Stimulated activated naive CD4-positive, alpha-beta T cell treated with Interleukin-2 at 50 U/mL for 16 hours (primary cell): Measurements from ENCODE around the gene CDK6.
A peak's percentile ranks its signal among the peaks of the same experiment; 100 is the strongest.

ENCODE experiments used
- DNase-seq: peaks from one replicate; lab custom pipeline; 2025; lab: John Stamatoyannopoulos, UW

CDK6 gene

GRCh38 chr7:92826258-92826938 is 10.0 kb downstream of the CDK6 start:
- DNase-seq: no peak

DNA sequence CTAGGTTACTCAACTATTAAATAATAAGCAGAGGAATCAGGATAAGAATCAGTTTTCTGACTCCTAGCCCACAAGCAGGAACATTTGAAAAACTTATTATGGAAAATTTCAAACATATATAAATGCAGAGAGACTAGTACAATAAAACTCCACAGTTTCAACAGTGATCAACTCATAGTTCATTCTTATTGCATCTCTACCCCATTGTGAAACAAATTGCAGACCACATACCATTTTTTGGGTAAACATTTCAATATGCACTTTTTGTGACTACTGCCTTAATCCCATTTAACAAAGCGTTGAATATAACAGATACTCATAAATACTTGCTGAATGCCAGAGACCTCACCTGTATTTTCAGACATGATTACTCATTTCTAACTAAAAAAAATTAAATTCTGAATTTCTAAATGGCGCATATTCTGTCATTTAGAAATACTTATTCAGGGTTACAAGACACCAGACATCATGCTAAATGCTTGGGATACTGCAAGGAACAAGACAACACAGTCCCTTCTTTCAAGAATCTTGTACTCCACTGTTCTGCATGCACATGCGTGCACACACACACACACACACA is 11.4 kb downstream of the CDK6 start:
- no peak for DNase-seq

DNA sequence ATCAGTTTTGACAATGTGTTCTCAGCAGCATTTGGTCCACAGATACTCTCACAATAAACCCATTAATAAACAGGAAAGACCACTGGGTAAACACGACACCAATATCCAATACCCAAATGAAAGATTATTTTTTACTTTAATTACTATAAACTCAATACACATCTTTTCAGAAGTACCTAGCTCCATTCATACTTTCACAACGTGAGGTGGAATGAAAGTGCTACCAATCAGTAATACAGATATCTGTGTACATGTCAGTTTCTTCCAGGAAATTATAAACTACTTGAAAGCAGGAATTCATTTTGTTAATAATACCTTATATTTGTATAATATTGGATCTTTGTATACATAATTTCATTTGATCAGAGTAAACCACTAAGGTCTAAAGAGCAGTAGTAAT is 11.9 kb downstream of the CDK6 start:
- no peak for DNase-seq

- no peak for DNase-seq
These were observed 13.3 kb downstream of the CDK6 start for GRCh38 chr7:92823042-92823441.

DNA sequence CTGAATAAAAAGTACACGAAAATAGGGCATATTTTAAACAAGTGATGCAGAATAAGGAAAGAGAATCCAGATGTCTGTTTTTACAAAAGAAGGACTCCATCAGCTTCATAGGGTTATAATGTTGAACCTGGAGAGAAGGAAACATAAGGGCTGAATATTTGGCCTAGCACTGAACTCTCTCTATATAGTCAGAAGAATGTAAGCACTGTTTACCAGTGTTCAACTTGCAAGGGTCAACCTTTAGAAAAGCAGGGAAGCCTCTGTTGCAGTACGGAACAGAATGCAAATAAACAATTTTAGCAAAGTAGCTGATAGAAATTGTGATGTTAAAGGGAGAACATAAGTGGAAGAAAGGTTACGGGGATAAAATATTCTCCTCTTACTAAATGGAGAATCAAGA is 16.2 kb downstream of the CDK6 start:
- DNase-seq: no peak

GRCh38 chr7:92817398-92817797 is 19.0 kb downstream of the CDK6 start:
- DNase-seq: no peak

DNA sequence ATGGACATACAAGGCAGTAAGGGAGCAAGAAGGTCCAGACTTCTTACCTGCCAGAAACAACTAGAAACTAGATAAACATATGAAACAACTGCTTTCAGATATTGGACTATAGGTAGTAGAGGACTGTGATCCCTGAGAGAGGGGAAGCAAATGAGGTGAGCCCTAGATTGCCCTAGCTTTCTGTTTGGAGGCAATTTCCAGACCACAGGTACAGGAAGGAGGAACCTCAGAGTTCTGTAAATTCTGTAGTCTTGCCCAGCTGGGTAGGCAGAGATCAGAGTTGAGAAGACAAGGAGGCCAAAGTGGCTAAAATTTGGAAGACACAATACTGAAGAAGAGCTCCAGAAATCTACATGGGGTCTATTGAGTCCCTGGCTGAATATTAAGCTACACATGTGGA is 21.0 kb downstream of the CDK6 start:
- no peak for DNase-seq

DNA sequence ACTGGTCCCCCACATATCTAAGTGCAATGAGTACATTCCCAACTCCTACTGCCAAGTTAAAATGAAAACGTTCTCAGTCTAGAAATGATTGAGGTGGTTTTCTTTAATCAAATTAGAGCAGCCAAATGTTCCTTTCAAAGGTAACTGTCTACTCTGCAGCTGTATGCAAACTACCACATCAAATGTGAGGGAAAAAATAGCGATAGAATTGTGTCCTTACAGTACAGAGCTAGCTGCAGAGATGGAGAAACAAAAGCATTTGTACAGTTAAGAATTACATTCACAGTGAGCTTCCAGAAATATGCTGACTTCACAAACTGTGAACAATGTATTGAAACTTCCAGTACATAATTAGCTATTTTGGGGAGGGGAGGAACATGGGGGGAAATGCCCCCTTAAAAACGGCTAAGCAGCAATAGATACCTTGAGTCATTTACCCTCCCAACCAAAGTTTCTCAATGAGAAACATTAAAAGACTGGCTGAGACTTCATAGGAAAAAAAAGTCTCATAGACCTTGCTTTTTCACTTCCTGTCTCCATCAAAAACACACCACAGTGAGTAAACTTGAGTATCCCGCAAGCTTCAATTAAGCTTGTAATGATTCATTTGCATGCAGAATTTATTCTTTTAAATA is 22.9 kb downstream of the CDK6 start:
- DNase-seq: no peak

- no peak for DNase-seq
These were observed 25.2 kb downstream of the CDK6 start for GRCh38 chr7:92811158-92811557.

- DNase-seq: peak; percentile 60
These were observed 26.4 kb downstream of the CDK6 start for GRCh38 chr7:92809760-92810573.

DNA sequence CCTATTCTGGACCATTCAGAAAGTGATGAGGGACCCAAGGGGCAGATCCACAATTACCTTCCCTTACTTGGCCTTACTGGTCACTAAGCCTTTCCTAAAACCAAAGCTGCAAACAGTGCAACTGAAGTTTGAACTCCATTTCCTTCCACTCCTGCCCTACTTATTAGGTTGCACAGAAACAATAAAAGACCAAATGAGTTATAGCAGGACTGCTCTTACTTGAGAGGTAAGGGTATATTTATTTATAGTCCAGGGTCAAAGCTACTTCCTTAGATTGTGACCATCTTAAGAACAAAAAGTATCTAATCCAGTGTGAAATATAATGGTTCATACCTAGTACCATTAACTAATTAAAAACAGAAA is 27.0 kb downstream of the CDK6 start:
- DNase-seq: no peak

- DNase-seq: no peak
These were observed 27.7 kb downstream of the CDK6 start for GRCh38 chr7:92808635-92809034.

DNA sequence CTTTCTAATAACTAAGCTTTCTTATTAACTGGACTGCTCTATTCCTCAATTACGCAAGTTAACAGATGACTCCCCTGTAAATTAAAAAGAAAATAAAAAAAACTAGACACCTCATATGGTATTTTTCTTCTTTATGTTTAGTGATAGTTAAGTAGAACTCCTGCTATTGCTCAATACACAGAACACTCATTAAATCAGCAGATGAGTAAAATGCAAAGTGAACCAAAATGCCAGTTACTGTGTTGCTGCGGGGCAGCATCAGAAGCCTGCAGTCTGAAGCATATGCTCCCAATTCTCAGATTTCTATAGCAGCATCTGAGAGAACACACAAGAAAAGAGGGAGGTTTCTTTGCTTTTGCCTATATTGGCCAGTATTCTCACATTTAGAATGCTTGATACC is 28.4 kb downstream of the CDK6 start:
- DNase-seq: no peak

DNA sequence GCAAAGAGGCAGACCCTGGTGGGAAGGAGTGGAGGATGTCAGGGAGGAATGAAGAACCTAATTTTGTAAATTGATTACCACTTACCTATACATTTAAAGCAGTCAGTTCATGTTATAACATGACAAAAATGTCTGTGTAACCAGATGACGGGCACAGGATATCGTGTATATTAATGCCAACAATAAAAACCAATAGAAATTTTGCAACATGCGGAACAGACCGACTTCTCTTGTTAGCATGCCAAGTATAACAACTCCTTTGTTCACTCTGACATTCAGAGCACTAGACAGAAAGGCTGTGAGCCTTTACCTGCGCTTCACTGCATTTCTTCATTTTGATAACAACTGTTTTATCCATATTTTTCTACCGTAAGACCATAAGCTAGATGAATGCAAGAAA is 29.9 kb downstream of the CDK6 start:
- DNase-seq: no peak

GRCh38 chr7:92802406-92802805 is 34.0 kb downstream of the CDK6 start:
- no peak for DNase-seq

- DNase-seq: no peak
These were observed 36.7 kb downstream of the CDK6 start for GRCh38 chr7:92799446-92800211.

- no peak for DNase-seq
These were observed 37.7 kb downstream of the CDK6 start for GRCh38 chr7:92798517-92799249.

DNA sequence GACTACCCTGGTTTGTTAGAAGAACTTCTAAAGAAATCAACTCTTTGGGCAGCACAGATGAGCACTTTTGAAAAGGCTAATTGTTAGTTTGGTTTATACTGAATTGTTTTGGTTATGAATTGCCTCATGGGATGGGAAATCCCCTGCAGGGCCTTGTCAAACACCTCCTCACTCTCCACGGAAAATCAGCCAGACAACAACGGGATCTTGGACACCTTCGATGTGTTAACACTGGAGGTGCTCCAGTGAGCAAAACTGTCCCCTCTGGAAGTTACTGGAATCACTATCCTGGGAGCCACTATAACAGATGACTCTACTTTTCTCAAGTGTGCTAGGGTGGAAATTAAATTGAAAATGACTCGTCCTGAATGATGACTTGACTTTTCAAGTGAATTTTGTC is 38.7 kb downstream of the CDK6 start:
- peak; percentile 14 for DNase-seq

DNA sequence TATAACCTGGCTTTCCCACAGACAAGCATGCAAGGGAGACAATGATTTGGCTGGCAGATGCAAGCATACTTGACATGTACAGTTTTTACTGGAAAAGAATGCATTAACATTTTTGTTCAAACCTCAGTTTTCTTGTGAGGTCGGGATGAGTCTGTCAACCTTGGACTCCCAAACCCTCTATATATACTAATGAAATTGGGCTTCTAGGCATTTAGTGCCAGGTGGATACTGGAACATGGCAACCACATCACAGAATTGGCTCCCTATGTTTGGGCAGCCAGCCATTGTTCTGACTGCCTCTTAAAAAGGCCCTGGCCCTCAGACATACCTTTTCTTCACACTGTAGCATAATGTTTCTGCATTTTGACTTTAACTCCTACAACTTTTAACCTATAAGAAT is 39.1 kb downstream of the CDK6 start:
- DNase-seq: no peak

DNA sequence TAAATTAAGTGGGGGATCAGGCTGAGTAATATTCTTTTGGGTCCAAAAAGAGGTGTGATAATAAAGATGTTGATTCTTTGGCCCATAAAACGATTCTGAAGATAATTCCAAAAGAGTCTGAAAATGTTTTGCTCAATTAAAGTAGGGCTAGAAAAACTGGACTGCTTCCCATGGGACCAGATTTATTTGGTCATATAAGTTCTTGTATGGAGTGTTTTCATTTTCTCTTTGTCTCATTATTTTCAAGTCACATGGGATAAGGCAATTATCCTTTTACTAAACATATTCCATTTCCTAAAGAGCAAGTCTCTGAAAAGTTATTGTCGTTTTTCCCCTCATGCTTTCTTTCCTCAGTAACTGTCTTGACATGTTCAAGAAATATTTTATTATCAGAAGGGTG is 41.5 kb downstream of the CDK6 start:
- DNase-seq: no peak

- no peak for DNase-seq
These were observed 42.0 kb downstream of the CDK6 start for GRCh38 chr7:92794391-92794790.
